Measurements from ENCODE around the gene H3-3A.

Gene H3-3A

DNA sequence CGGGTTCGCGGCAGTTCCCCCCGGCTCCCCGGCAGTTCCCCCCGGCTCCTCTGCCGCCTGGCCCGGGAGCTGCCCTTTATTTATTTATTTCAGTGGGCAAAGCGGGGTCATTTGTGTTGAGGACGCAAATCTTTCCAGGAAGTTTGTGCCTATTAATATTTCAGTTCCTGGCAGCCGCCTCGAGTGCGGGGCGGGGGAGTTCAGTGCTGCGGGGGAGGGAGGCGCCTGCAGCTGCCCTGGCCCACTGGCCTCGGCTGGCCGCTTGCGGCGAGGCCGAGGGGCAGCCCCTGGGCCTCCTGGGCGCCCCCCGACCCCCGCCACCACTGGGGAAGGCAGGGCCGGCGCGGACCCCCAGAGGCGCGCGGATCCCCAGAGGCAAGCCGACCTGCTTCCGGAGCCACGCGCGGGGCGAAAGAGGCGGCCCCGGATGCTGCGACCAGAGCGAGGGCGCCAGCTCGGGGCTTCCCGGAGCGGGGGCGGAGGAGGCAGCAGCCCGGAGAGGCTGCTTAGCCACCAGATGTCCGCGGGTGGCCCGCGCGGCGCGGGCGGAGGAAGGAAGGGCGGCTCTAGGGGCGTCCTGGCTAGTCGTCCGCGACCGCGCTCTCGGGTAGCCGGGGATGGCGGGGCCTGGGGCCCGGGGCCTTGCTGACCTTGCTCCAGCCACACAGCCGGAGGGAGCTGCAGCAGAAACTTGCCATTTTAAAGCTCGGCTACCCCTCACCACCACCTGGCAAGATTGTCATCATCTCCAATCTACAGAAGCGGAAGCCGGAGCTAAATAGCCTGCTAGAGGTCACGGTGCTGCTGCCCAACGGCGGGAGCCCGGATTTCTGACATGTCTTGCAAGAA lies 48.0 kb downstream of the H3-3A start:
- no peaks in the 10 kb centered on the region for H3K36me3 ChIP-seq
- DNase-seq, result peak; percentile 78
- TF ChIP-seq, protein P1, sequence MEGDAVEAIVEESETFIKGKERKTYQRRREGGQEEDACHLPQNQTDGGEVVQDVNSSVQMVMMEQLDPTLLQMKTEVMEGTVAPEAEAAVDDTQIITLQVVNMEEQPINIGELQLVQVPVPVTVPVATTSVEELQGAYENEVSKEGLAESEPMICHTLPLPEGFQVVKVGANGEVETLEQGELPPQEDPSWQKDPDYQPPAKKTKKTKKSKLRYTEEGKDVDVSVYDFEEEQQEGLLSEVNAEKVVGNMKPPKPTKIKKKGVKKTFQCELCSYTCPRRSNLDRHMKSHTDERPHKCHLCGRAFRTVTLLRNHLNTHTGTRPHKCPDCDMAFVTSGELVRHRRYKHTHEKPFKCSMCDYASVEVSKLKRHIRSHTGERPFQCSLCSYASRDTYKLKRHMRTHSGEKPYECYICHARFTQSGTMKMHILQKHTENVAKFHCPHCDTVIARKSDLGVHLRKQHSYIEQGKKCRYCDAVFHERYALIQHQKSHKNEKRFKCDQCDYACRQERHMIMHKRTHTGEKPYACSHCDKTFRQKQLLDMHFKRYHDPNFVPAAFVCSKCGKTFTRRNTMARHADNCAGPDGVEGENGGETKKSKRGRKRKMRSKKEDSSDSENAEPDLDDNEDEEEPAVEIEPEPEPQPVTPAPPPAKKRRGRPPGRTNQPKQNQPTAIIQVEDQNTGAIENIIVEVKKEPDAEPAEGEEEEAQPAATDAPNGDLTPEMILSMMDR (IDR thresholded peaks at IDR 0.05; ENCODE audit: low read depth, low read length), result no peak
- peak overlapping the region; percentile 76 for H3K4me3 ChIP-seq (ENCODE audit: low read depth, low read length)
- peaks cover 17% of the 10 kb centered on the region for H3K4me1 ChIP-seq
- no peaks in the 10 kb centered on the region for H3K27me3 ChIP-seq
- no peaks in the 10 kb centered on the region for H3K9me3 ChIP-seq

DNA sequence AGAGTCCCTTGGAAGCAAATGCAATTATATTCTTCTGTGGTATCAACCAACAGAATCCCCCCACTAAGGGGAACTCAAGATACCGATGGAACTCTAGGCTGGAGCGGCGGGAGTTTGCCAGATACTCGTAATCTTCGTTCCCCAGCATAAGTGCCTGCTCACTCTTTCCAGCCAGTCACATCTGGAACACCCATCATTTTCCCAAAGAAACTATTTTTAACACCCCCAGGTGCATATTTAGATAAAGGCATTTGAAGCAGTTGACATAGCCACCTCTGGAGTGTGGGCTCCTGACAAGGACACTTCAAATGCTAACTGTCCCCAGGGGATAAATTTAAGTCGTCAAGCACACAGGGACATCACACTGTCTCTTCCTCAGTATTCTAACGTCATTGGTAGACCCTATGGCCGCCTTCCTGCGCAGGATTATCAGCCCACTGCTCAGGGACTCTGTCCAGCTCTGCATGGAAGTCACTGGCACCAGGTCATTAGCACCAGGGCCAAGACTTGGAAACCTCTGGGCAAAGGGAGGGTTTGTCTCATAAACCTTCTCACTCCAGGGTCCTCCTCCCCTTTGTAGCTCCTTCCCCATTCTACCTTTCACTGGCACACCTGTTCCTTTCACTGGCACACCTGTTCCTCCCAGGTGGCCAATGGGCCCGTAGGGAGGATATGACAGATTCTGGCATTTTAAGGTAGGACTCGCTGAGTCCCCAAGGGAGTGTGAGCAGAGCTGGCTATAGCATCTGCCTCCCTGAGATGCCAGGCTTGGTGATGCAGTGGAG lies 48.8 kb downstream of the H3-3A start:
- H3K4me1 ChIP-seq, result peaks cover 17% of the 10 kb centered on the region
- H3K4me3 ChIP-seq (ENCODE audit: low read depth, low read length), result peak overlapping the region; percentile 76
- no peaks in the 10 kb centered on the region for H3K9me3 ChIP-seq
- TF ChIP-seq, protein P1 (IDR thresholded peaks at IDR 0.05; ENCODE audit: low read depth, low read length), result no peak
- no peak for DNase-seq
- no peaks in the 10 kb centered on the region for H3K27me3 ChIP-seq
- no peaks in the 10 kb centered on the region for H3K36me3 ChIP-seq

DNA sequence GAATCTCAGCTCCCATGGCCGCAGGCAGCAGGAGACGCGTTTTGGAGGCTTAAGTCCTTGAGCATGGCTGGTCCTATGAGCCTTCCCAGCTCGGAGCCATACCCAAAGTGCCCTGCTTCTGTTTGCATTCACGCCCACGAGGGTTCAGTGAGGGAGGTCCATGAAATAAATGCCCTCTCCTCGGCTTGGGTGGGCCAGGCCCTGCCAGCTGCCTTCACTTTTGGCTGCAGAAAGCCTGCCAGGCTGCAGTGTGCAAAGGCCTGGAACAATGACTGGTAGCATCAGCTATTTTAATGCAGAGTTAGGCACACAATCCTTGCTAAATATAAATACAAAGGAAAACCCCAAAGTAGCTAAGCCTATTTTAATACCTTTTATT lies 49.4 kb downstream of the H3-3A start:
- Histone ChIP-seq H3K4me3 (ENCODE audit: low read depth, low read length) (no peak overlapping the region), H3K4me1 (peaks cover 17% of the 10 kb centered on the region), H3K9me3 (no peaks in the 10 kb centered on the region), H3K36me3 (no peaks in the 10 kb centered on the region), H3K27me3 (no peaks in the 10 kb centered on the region)
- TF ChIP-seq, protein P1 (IDR thresholded peaks at IDR 0.05; ENCODE audit: low read depth, low read length), result no peak
- DNase-seq, result no peak

DNA sequence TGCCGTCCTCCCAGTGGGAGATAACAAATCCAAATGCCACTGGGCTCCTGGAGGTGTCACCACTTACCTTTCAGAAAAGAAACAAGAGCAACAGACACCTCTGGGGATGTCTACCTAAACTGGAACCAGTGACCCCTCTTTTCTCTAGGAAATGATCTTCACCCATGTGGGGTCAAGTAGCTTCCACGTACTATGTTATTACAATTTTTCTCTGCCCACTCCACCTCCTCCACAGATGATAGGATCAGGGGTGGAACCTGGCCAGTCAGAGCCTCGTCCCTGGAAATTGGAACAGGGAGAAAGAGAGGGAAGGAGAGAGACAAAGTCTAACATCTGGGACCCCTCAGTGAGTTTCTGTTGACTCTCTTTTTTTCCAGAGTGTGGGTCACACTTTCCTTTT lies 50.1 kb downstream of the H3-3A start:
- H3K9me3 ChIP-seq, result no peaks in the 10 kb centered on the region
- no peak for DNase-seq
- peaks cover 17% of the 10 kb centered on the region for H3K4me1 ChIP-seq
- no peaks in the 10 kb centered on the region for H3K27me3 ChIP-seq
- H3K4me3 ChIP-seq (ENCODE audit: low read depth, low read length), result no peak overlapping the region
- no peaks in the 10 kb centered on the region for H3K36me3 ChIP-seq
- TF ChIP-seq, protein P1 (IDR thresholded peaks at IDR 0.05; ENCODE audit: low read depth, low read length), result no peak

DNA sequence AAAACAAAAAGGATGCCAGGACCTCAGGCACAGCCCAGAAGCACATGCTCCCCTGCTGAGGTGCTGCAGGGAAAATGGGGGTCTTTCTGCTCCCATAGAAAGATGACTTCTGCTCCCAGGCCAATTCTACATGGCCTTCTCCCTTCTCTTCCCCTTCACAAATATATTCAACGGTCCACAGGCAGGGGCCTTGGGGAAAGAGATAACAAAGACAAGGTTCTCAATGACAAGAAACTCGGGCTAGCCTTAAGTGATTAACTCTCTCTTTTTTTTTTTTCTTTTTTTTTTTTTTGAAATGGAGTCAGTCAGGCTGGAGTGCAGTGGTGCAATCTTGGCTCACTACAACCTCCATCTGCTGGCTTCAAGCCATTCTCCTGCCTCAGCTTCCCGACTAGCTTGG lies 54.2 kb downstream of the H3-3A start:
- H3K4me1 ChIP-seq, result peaks cover 6% of the 10 kb centered on the region; the same call in 1 of the 2 replicates
- H3K36me3 ChIP-seq, result no peaks in the 10 kb centered on the region
- H3K27me3 ChIP-seq, result no peaks in the 10 kb centered on the region
- TF ChIP-seq, protein P1 (IDR thresholded peaks at IDR 0.05; ENCODE audit: low read depth, low read length), result no peak
- no peak for DNase-seq
- H3K4me3 ChIP-seq (ENCODE audit: low read depth, low read length), result no peak overlapping the region
- H3K9me3 ChIP-seq, result no peaks in the 10 kb centered on the region

DNA sequence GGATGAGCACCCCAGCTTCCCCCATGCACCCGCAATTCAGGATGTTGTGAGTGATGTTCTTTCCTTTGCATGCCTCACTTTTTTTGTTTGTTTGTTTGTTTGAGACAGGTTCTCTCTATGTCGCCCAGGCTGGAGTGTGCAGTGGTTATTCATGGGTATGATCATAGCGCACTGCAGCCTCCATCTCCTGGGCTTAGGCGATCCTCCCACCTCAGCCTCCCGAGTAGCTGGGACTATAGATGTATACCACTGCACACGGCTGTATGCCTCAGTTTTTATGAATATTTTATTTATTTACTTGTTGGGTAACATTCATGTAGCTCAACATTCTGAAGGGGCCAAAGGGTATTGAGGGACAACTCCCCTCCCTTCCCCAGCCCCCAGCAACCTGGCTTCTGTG lies 54.8 kb downstream of the H3-3A start:
- no peaks in the 10 kb centered on the region for H3K36me3 ChIP-seq
- no peaks in the 10 kb centered on the region for H3K9me3 ChIP-seq
- DNase-seq, result no peak
- H3K27me3 ChIP-seq, result no peaks in the 10 kb centered on the region
- no peaks in the 10 kb centered on the region for H3K4me1 ChIP-seq
- TF ChIP-seq, protein P1 (IDR thresholded peaks at IDR 0.05; ENCODE audit: low read depth, low read length), result no peak
- no peak overlapping the region for H3K4me3 ChIP-seq (ENCODE audit: low read depth, low read length)
